ENCODE measurements around the gene FAM163A.

GRCh38 chr1:179798864-179799516 lies 55.9 kb downstream of the FAM163A start:
- TF ChIP-seq POLR2A (IDR thresholded peaks at IDR 0.05) (no peak), CTCF (IDR thresholded peaks at IDR 0.05) (no peak)
